Thoracic aorta (tissue), 2 donors: Measurements from ENCODE around the gene CHRD. TPM values are rescaled to one million over a fixed set of nuclear protein-coding genes. Genes with fewer than 3 reads are reported as not detected.

Experiments
- ATAC-seq: fragments of 150-250 bp; one replicate; pipeline ENCODE4 v1.8.0; 2017; ENCODE audit warnings: low read depth; ENCODE audit not compliant: insufficient number of reproducible peaks, low FRiP score
- DNase-seq: peaks from one replicate; pipeline ENCODE4 v3.0.0-alpha.2; 2020; ENCODE audit warnings: low spot score
- H3K27ac ChIP-seq, 2 donors: fragments of 200-600 bp; sonication (generic); 1 replicate in 1 of 2; 2 replicates in 1 of 2; pipeline ENCODE4 v1.5.1; 2016; ENCODE audit warnings: mild to moderate bottlenecking in 2 of 2, moderate library complexity in 2 of 2
- H3K27me3 ChIP-seq: fragments of 200-600 bp; sonication (generic); replicated peaks from 2 replicates; pipeline ENCODE4 v1.6.0; 2016; ENCODE audit warnings: mild to moderate bottlenecking; ENCODE audit not compliant: insufficient read depth
- H3K36me3 ChIP-seq: fragments of 200-600 bp; sonication (generic); one replicate; pipeline ENCODE4 v1.5.1; 2016
- H3K4me1 ChIP-seq, 2 donors: fragments of 200-600 bp; sonication (generic); 1 replicate in 1 of 2; 2 replicates in 1 of 2; pipeline versions ENCODE4 v1.5.1 to v1.6.0; 2016; ENCODE audit warnings: low read depth in 2 of 2, mild to moderate bottlenecking in 1 of 2; ENCODE audit not compliant: control insufficient read depth in 1 of 2
- H3K4me3 ChIP-seq: fragments of 200-600 bp; sonication (generic); 2 replicates; pipeline ENCODE4 v1.5.1; 2016; ENCODE audit warnings: mild to moderate bottlenecking
- H3K9me3 ChIP-seq: fragments of 200-600 bp; sonication (generic); 2 replicates; pipeline ENCODE4 v1.5.1; 2016
- total RNA-seq, 2 donors: library from RNA; depleted of rRNA; stranded (reverse); fragments of >200 nt; gene quantifications; one replicate each; pipeline versions ENCODE4 v1.1.0 to v1.2.3, GENCODE V29; 2016
- TF ChIP-seq, protein P1 (sequence below): fragments of 200-600 bp; sonication (generic); IDR thresholded peaks from one replicate; pipeline ENCODE4 v1.5.1; 2019; ENCODE audit warnings: antibody characterized with exemption

Gene CHRD
- total RNA-seq, 2 donors from 2014 or later = 19.5 to 21.7 TPM

DNA sequence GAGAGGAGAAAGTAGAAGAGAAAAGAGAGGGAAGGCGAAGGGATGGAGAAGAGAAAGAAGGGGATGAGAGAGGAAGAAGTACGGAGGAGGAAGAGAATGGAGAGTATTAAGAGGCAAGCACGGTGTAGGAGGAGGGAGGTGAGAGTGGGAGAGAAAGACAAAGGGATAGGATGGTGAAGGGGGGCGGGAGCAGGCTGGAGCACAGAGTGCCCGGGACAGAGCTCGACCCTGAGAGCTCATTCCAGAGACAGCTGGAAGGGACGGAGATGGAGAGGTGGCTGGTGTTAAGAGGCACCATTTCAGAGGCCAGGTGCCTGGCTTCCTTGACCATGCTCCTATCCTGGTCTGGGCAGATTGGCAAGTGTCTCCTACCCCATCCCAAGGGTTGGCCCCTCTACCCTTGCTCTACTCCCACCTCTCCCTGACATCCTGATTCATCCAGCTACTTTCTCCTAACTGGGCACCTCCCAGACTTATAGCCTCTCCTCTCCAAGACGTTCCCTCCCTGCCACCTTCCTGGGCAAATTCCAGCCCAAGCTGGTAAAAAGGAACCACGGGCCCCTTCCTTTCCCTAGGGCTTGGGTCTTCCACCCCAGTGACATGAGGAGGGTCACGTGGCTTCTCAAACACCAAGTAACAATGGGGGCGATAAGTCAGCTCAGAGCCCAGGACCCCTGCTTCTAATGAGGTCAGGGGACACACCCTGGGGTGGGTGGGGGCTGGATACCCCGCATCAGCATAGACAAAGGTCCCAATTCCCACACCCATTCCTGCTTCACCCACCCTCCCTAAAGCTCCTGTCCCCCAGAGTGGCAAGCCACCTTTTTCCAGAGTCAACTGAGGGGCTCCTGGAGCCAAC lies 19.6 kb upstream of the CHRD start:
- DNase-seq (no peak), ATAC-seq (no peak)
- peaks cover 11 to 27% of the 10 kb centered on the region in 2 donors for H3K4me1 ChIP-seq
- no peaks in the 10 kb centered on the region for H3K27me3 ChIP-seq
- TF ChIP-seq, protein P1, sequence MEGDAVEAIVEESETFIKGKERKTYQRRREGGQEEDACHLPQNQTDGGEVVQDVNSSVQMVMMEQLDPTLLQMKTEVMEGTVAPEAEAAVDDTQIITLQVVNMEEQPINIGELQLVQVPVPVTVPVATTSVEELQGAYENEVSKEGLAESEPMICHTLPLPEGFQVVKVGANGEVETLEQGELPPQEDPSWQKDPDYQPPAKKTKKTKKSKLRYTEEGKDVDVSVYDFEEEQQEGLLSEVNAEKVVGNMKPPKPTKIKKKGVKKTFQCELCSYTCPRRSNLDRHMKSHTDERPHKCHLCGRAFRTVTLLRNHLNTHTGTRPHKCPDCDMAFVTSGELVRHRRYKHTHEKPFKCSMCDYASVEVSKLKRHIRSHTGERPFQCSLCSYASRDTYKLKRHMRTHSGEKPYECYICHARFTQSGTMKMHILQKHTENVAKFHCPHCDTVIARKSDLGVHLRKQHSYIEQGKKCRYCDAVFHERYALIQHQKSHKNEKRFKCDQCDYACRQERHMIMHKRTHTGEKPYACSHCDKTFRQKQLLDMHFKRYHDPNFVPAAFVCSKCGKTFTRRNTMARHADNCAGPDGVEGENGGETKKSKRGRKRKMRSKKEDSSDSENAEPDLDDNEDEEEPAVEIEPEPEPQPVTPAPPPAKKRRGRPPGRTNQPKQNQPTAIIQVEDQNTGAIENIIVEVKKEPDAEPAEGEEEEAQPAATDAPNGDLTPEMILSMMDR = no peak
- no peak overlapping the region for H3K27ac ChIP-seq
- no peaks in the 10 kb centered on the region for H3K9me3 ChIP-seq
- peaks cover 11% of the 10 kb centered on the region for H3K36me3 ChIP-seq
- H3K4me3 ChIP-seq = peak overlapping the region; percentile 98

DNA sequence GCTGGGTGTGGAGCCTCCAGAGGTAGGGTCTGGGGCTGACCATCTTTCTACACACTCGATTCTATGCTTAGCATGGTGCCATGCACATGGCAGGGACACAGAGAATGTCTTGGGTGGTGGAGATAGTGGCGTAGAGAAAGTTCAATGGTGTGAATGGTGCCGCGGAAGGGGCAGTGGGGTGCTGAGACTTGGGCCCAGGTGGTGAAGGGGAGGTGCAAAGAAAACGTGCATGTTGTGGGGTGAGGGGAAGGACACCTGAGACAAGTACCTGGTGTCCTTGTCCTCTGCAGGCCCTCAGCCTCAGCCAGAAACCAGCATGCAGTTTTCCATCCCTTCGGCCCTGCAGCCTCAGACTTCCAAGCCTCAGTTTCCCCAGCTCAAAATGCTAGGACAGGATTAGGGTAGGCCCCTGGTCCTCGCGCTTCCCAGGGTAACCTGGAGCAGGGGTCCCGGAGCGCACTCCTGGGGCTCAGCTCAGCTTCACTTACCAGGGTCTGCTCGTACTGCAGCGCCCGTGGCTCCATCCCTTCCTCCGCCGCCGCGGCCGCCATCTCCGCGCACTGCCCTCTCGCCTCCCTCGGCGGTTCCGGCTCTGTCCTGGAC lies 18.8 kb upstream of the CHRD start:
- Histone ChIP-seq H3K4me3 (peak overlapping the region; percentile 98), H3K27me3 (no peaks in the 10 kb centered on the region), H3K4me1 (peaks cover 11 to 27% of the 10 kb centered on the region in 2 donors), H3K27ac (peak overlapping the region; percentile 95 to 100), H3K9me3 (no peaks in the 10 kb centered on the region), H3K36me3 (peaks cover 11% of the 10 kb centered on the region)
- DNase-seq = no peak
- no peak for ATAC-seq
- TF ChIP-seq, protein P1 = no peak

DNA sequence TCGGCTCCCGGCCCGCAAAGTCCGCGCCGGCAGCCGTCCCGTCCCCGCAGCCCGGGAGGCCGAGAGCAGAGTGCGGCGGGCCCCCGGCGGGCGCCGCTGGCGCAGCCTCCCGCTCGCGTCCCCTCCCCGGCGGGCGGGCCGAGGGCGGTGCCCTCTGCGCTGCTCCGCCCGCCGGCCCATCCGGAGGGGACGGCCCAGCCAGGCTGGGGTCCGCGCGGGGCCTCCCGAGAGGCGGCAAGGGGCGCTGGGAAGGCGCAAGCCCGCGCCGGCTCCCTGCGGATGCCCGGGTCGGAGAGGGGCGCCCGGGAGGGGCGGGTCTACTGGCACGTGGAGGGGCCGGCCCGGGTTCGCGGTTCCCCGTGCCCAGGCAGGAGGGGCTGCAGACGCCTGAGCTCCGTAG lies 18.3 kb upstream of the CHRD start, which contains the start of the genes CLCN2 and POLR2H:
Gene CLCN2 (minus strand): TSS at position 74 of the 400 bp plus-strand sequence. CDS start 126 bp downstream, outside the sequence.
Gene POLR2H (plus strand): TSS at position 179 of the 400 bp plus-strand sequence. CDS start 1,783 bp downstream, outside the sequence.
- H3K9me3 ChIP-seq = no peaks in the 10 kb centered on the region
- peak within 1 kb of the TSS; percentile 98 for H3K4me3 ChIP-seq
- H3K27me3 ChIP-seq = no peaks in the 10 kb centered on the region
- peak within 1 kb of the TSS; percentile 95 to 100 for H3K27ac ChIP-seq
- DNase-seq (no peak), ATAC-seq (peak; percentile 7)
- peaks cover 11 to 27% of the 10 kb centered on the region in 2 donors for H3K4me1 ChIP-seq
- TF ChIP-seq, protein P1 = no peak
- H3K36me3 ChIP-seq = peaks cover 11% of the 10 kb centered on the region

DNA sequence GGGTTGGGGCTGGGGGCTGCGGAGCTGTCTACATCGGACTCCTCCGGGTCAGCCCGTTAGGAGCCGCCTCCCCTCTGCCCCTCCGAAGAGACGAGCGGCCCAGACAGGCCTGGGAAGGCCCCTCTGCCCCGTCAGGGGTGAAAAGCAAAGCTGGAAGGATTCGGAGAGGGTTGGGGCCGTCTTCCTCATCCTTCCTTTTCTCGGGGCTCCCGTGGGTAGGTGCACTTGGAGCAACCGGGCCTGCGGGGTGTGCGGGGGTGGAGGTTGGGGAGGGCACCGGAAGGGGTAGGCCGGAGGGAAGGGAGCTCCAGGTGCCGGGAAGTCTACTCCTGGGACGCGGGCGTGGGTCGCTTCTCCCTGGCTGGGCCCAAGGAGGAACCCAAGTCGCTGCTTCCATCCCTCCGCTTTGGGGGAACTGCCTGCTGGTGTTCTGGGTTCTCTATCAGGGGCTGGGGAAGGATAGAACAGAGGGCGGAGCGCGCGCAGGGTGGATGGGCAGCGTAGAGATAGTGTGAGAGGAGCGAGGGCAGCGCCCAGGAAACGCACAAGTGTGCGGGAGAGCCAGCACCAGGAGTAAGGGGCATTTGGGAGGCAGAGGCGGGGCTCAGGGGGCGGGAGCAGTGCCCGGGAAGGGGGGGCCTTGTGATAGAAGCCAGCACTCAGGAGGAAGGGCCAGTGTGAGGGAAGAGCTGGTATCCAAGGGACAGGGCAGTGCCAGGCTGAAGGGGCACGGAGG lies 17.8 kb upstream of the CHRD start:
- DNase-seq (no peak), ATAC-seq (peak; percentile 3)
- H3K36me3 ChIP-seq = peaks cover 9% of the 10 kb centered on the region
- H3K4me1 ChIP-seq = peaks cover 11 to 27% of the 10 kb centered on the region in 2 donors
- peak overlapping the region; percentile 98 for H3K4me3 ChIP-seq
- no peaks in the 10 kb centered on the region for H3K9me3 ChIP-seq
- TF ChIP-seq, protein P1 = no peak
- peak overlapping the region; percentile 95 to 100 for H3K27ac ChIP-seq
- no peaks in the 10 kb centered on the region for H3K27me3 ChIP-seq
